IMR-90 (cell line): ENCODE data around the gene MRTFA. TPM values are rescaled to one million over a fixed set of nuclear protein-coding genes. Genes with fewer than 3 reads are reported as not detected.

ENCODE experiments used
- ATAC-seq: fragments of 200-7000 bp; cut with Tn5 transposase; 2 replicates; pipeline ENCODE4 v1.9.1; 2020; ENCODE audit warnings: low read depth, mild to moderate bottlenecking, moderate library complexity
- BruUV-seq: library from RNA; stranded (reverse); fragments of 400-500 nt; replicated peaks from 2 replicates; lab custom pipeline; 2021; lab: Mats Ljungman, UMichigan
- CTCF ChIA-PET: fragments of 300-600 bp; formaldehyde crosslinking; extraction: SDS; loops from one replicate; lab custom pipeline; 2021; ENCODE audit warnings: antibody characterized with exemption; lab: Yijun Ruan, JAX
- POLR2A ChIA-PET: fragments of 300-600 bp; sonication (Branson Sonifier 250); formaldehyde crosslinking; loops from one replicate; lab custom pipeline; 2022; ENCODE audit warnings: antibody characterized with exemption; ENCODE audit not compliant: unreplicated experiment; lab: Charles Lee
- DNase-seq: peaks from one replicate; pipeline ENCODE4 v3.0.0; 2013
- H2AFZ ChIP-seq: replicated peaks from 2 replicates; pipeline ENCODE3; 2013; ENCODE audit warnings: low read length, mild to moderate bottlenecking; ENCODE audit not compliant: poor library complexity
- H2AK5ac ChIP-seq: 2 replicates; pipeline ENCODE4 v1.6.1; 2013; ENCODE audit warnings: low read depth, low read length, inconsistent platforms
- H2AK9ac ChIP-seq: replicated peaks from 2 replicates; pipeline ENCODE3; 2013; ENCODE audit warnings: mild to moderate bottlenecking, low read depth, low read length, moderate library complexity; ENCODE audit not compliant: poor library complexity
- H2BK120ac ChIP-seq: 2 replicates; pipeline ENCODE4 v1.6.1; 2013; ENCODE audit warnings: low read depth, low read length, inconsistent platforms
- H2BK15ac ChIP-seq: 3 replicates; pipeline ENCODE4 v1.6.1; 2013; ENCODE audit warnings: low read depth, low read length, inconsistent platforms
- H2BK20ac ChIP-seq: 2 replicates; pipeline ENCODE4 v1.6.1; 2013; ENCODE audit warnings: low read depth, mild to moderate bottlenecking, inconsistent platforms, low read length, moderate library complexity
- H2BK5ac ChIP-seq: 2 replicates; pipeline ENCODE4 v1.6.1; 2013; ENCODE audit warnings: mild to moderate bottlenecking, low read depth, low read length, inconsistent platforms; ENCODE audit not compliant: poor library complexity, severe bottlenecking
- H3K14ac ChIP-seq: replicated peaks from 2 replicates; pipeline ENCODE4 v1.6.1; 2013; ENCODE audit warnings: low read depth, low read length, inconsistent platforms
- H3K18ac ChIP-seq: 2 replicates; pipeline ENCODE4 v1.6.1; 2013; ENCODE audit warnings: low read depth, low read length, control low read depth
- H3K23ac ChIP-seq: 2 replicates; pipeline ENCODE4 v1.6.1; 2013; ENCODE audit warnings: low read depth, low read length, inconsistent platforms
- H3K27ac ChIP-seq: 2 replicates; pipeline ENCODE4 v1.5.1; 2013; ENCODE audit warnings: mild to moderate bottlenecking, control low read depth, low read length; ENCODE audit not compliant: insufficient read depth
- H3K27me3 ChIP-seq: 2 replicates; pipeline ENCODE4 v1.6.1; 2013; ENCODE audit warnings: low read length; ENCODE audit not compliant: control insufficient read depth, insufficient read depth
- H3K36me3 ChIP-seq: 2 replicates; pipeline ENCODE4 v1.6.1; 2013; ENCODE audit warnings: low read length, mixed read lengths; ENCODE audit not compliant: control insufficient read depth, insufficient read depth
- H3K4ac ChIP-seq: 2 replicates; pipeline ENCODE4 v1.6.1; 2013; ENCODE audit warnings: low read depth, low read length, inconsistent platforms
- H3K4me1 ChIP-seq: 2 replicates; pipeline ENCODE4 v1.6.1; 2013; ENCODE audit warnings: low read length, mixed read lengths; ENCODE audit not compliant: control insufficient read depth, insufficient read depth
- H3K4me2 ChIP-seq: 2 replicates; pipeline ENCODE4 v1.6.1; 2013; ENCODE audit warnings: low read depth, mild to moderate bottlenecking, control low read depth, low read length, moderate library complexity
- H3K4me3 ChIP-seq: 2 replicates; pipeline ENCODE4 v1.5.1; 2013; ENCODE audit warnings: low read depth, mild to moderate bottlenecking, control low read depth, low read length, moderate library complexity; ENCODE audit not compliant: insufficient read depth
- H3K56ac ChIP-seq: 2 replicates; pipeline ENCODE4 v1.6.1; 2013; ENCODE audit warnings: low read length, inconsistent platforms; ENCODE audit not compliant: insufficient read depth; ENCODE audit errors: extremely low read depth
- H3K79me1 ChIP-seq, 2 experiments: 2 replicates each; pipeline ENCODE4 v1.6.1; 2013; ENCODE audit warnings: low read length in 2 of 2, inconsistent platforms in 1 of 2, low read depth in 1 of 2
- H3K9ac ChIP-seq: 2 replicates; pipeline ENCODE4 v1.6.1; 2013; ENCODE audit warnings: low read depth, low read length, control low read depth
- H3K9me1 ChIP-seq: 2 replicates; pipeline ENCODE4 v1.6.1; 2013; ENCODE audit warnings: low read length, inconsistent platforms; ENCODE audit not compliant: insufficient read depth
- H3K9me3 ChIP-seq: 2 replicates; pipeline ENCODE4 v1.6.1; 2013; ENCODE audit warnings: low read length; ENCODE audit not compliant: control insufficient read depth, insufficient read depth
- H4K20me1 ChIP-seq: 2 replicates; pipeline ENCODE4 v1.6.1; 2013; ENCODE audit warnings: low read length, inconsistent platforms; ENCODE audit not compliant: insufficient read depth
- H4K5ac ChIP-seq: 2 replicates; pipeline ENCODE4 v1.6.1; 2013; ENCODE audit warnings: mild to moderate bottlenecking, low read depth, low read length, control low read depth
- H4K8ac ChIP-seq, 2 experiments: 2 replicates each; pipeline ENCODE4 v1.6.1; 2013; ENCODE audit warnings: low read depth in 2 of 2, low read length in 2 of 2, control low read depth in 1 of 2, inconsistent platforms in 1 of 2
- H4K91ac ChIP-seq: 2 replicates; pipeline ENCODE4 v1.6.1; 2013; ENCODE audit warnings: low read depth, low read length, inconsistent platforms; ENCODE audit not compliant: insufficient read depth
- BHLHE40 ChIP-seq: fragments of 150-350 bp; IDR thresholded peaks from 2 replicates; pipeline ENCODE4 v1.6.1; 2016; ENCODE audit warnings: mild to moderate bottlenecking, low read depth, low read length
- CHD1 ChIP-seq: IDR thresholded peaks from 2 replicates; pipeline ENCODE4 v1.6.1; 2012; ENCODE audit warnings: low read depth, low read length, improper control_type of control experiment
- FOS ChIP-seq: fragments of 150-350 bp; IDR thresholded peaks from 2 replicates; pipeline ENCODE4 v1.6.1; 2016; ENCODE audit warnings: low read depth, low read length
- MAZ ChIP-seq: IDR thresholded peaks from 2 replicates; pipeline ENCODE4 v1.6.1; 2012; ENCODE audit warnings: low read depth, mild to moderate bottlenecking, low read length, improper control_type of control experiment, moderate library complexity, borderline replicate concordance
- MXI1 ChIP-seq: IDR thresholded peaks from 2 replicates; pipeline ENCODE4 v1.6.1; 2012; ENCODE audit warnings: low read depth, mild to moderate bottlenecking, low read length, moderate library complexity, borderline replicate concordance
- NFE2L2 ChIP-seq: fragments of 150-350 bp; IDR thresholded peaks from 2 replicates; pipeline ENCODE4 v1.6.1; 2016; ENCODE audit warnings: low read depth, mild to moderate bottlenecking, low read length
- POLR2A ChIP-seq: IDR thresholded peaks from 2 replicates; pipeline ENCODE4 v1.6.1; 2012; ENCODE audit warnings: mild to moderate bottlenecking, low read depth, low read length
- RAD21 ChIP-seq: IDR thresholded peaks from 2 replicates; pipeline ENCODE4 v1.6.1; 2012; ENCODE audit warnings: low read length, improper control_type of control experiment
- RCOR1 ChIP-seq: IDR thresholded peaks from 2 replicates; pipeline ENCODE4 v1.6.1; 2012; ENCODE audit warnings: mild to moderate bottlenecking, low read length, improper control_type of control experiment; ENCODE audit not compliant: insufficient replicate concordance
- RFX5 ChIP-seq: IDR thresholded peaks from 2 replicates; pipeline ENCODE4 v1.8.0; 2012; ENCODE audit warnings: low read depth, mild to moderate bottlenecking, low read length, moderate library complexity
- WGBS, 2 experiments: methylation state at CpG; one replicate each; pipeline versions ENCODE4 v1.1.5 to v1.1.7; 2013; ENCODE audit warnings: missing lambda C conversion rate in 2 of 2; ENCODE audit not compliant: insufficient read length in 1 of 2; ENCODE audit errors: extremely low coverage in 2 of 2; 5-methylcytosine and 5-hydroxymethylcytosine counted together
- dilution Hi-C: fragments of 300-500 bp; cut with HindIII; formaldehyde crosslinking; loops from one replicate; pipeline ENCODE4 v1.14.3; 2018; ENCODE audit warnings: low sequenced_read_pairs; ENCODE audit not compliant: unreplicated experiment
- in situ Hi-C: fragments of 300-500 bp; cut with MboI; formaldehyde crosslinking; loops from 3 replicates; pipeline ENCODE4 v1.14.3; 2019; ENCODE audit warnings: low sequenced_read_pairs, inconsistent platforms, mixed read lengths
- intact Hi-C: fragments of 100-400 bp; cut with micrococcal nuclease; formaldehyde crosslinking; loops from 2 replicates; pipeline ENCODE4 v1.10.0; 2022
- polyA plus RNA-seq, 3 experiments: library from polyadenylated mRNA; depleted of rRNA; stranded (reverse); fragments of >200 nt; gene quantifications; 2 replicates each; pipeline ENCODE4 v1.2.3, GENCODE V29; 2012; ENCODE audit warnings: low replicate concordance in 1 of 3
- total RNA-seq: library from RNA; depleted of rRNA; stranded (reverse); fragments of >200 nt; gene quantifications from 2 replicates; pipeline ENCODE4 v1.2.3, GENCODE V29; 2012
- TF ChIP-seq, protein P1 (sequence below): fragments of 150-350 bp; IDR thresholded peaks from 2 replicates; pipeline ENCODE4 v1.6.1; 2017; ENCODE audit warnings: mild to moderate bottlenecking, antibody characterized with exemption, low read length, low read depth
- TF ChIP-seq, protein P2 (sequence below): fragments of 150-350 bp; IDR thresholded peaks from 2 replicates; pipeline ENCODE4 v1.6.1; 2016; ENCODE audit warnings: low read depth, mild to moderate bottlenecking, low read length, moderate library complexity, borderline replicate concordance

MRTFA gene
- total and polyA plus RNA-seq, 2 of the 4 experiments (the other 2 are of a cell fraction) = 12.5 to 17.2 TPM

DNA sequence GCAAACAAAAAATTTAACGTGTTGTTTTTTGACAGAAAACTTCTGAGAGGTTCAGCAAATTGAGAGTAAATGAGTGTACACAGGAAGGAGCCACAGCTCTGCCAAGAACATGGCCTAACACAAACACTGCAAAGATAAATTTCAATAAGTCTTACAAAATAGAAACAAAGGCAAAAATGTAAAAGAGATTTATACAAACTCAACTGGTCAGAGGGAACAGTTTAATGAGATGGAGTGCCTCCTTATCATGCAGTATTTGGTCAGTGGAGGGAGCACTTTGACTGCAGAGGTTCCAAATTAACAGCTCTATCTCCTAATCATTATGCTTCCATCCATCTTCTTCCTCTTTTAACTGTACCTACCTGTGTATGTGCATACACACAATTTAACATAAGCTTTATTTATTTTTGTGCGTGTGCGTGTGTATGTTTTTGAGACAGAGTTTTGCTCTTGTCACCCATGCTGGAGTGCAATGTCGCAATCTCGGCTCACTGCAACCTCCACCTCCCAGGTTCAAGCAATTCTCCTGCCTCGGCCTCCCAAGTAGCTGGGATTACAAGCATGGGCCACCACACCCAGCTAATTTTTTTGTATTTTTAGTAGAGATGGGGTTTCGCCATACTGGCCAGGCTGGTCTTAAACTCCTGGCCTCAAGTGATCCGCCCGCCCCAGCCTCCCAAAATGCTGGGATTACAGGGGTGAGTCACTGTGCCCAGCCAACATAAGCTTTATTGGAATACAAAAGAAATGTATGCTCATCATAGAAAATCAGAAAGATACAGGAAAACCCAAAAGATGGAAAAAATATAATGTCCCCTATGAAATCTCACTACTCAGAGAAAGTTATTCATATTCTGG is 111.9 kb downstream of the MRTFA start (continued):
- TF ChIP-seq CHD1 (no peak), NFE2L2 (no peak)

DNA sequence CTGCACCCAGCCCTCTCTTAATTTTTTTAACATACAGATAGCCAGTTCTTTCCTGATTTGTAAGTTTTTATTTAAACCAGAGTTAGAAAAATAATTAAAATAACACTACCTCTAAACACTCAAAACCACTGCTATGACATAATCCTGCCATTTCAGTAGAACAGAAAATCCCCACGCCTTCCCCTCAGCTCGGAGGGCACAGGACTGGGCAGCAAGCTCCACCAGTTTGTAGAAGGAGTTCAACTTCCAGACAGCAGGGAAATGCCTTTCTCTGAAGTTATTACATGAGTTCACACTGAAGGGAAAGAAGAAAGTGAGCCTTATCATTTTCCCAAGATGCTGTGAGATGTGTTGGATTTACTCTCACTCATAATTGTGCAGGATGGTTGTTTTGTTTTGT is 114.4 kb downstream of the MRTFA start:
- ChIA-PET POLR2A (no interaction called here), CTCF (no interaction called here)
- H3K27me3 ChIP-seq = no peaks in the 10 kb centered on the region
- in situ Hi-C loops = no loop called here
- H3K14ac ChIP-seq = peak overlapping the region; percentile 76; the same call in 1 of the 2 replicates
- peak overlapping the region; percentile 31 for H2BK5ac ChIP-seq
- H2AK9ac ChIP-seq = no peak overlapping the region
- no peak overlapping the region; the same call in 1 of the 2 replicates for H3K27ac ChIP-seq
- no CpG with 5 or more reads among the region's 2 CpGs for WGBS, 2 experiments
- dilution Hi-C loops = no loop called here
- no peak overlapping the region for H3K4me2 ChIP-seq
- peaks cover 2% of the 10 kb centered on the region; the same call in 1 of the 2 replicates for H3K36me3 ChIP-seq
- H3K18ac ChIP-seq = peak overlapping the region; percentile 61; the same call in 1 of the 2 replicates
- peaks cover 3% of the 10 kb centered on the region; the same call in 1 of the 2 replicates for H3K9me3 ChIP-seq
- no peak overlapping the region for H2AFZ ChIP-seq
- DNase-seq (no peak), ATAC-seq (no peak)
- no peak overlapping the region for H4K5ac ChIP-seq
- H3K4me1 ChIP-seq = peaks cover 6% of the 10 kb centered on the region; the same call in 1 of the 2 replicates
- BruUV-seq = no TSS peak
- no peak overlapping the region for H3K56ac ChIP-seq
- peaks cover 54 to 85% of the 10 kb centered on the region in 2 experiments for H3K79me1 ChIP-seq
- H3K9me1 ChIP-seq = peaks cover 7% of the 10 kb centered on the region; the same call in 1 of the 2 replicates
- H4K91ac ChIP-seq = peak overlapping the region; percentile 2; the same call in 1 of the 2 replicates
- peak overlapping the region; percentile 37; the same call in 1 of the 2 replicates for H2BK20ac ChIP-seq
- peak overlapping the region; percentile 78; the same call in 2 of the 3 replicates for H2BK15ac ChIP-seq
- H3K23ac ChIP-seq = no peak overlapping the region
- H3K4ac ChIP-seq = no peak overlapping the region
- intact Hi-C loops = no loop called here
- H2AK5ac ChIP-seq = no peak overlapping the region; the same call in 1 of the 2 replicates
- no peak overlapping the region for H2BK120ac ChIP-seq
- no peak overlapping the region for H3K4me3 ChIP-seq
- H4K20me1 ChIP-seq = 0 out of 2 replicates have a peak, but pooled peaks cover 3% of the 10 kb centered on the region
- peak overlapping the region in 1 of 2 experiments; percentile 31; a peak in 1 of 4 replicates for H4K8ac ChIP-seq
- H3K9ac ChIP-seq = no peak overlapping the region
- TF ChIP-seq CHD1 (no peak), NFE2L2 (no peak), RAD21 (no peak), RFX5 (no peak), RCOR1 (no peak), MAZ (no peak), BHLHE40 (no peak), FOS (no peak), POLR2A (no peak), MXI1 (no peak)
- TF ChIP-seq, protein P1, sequence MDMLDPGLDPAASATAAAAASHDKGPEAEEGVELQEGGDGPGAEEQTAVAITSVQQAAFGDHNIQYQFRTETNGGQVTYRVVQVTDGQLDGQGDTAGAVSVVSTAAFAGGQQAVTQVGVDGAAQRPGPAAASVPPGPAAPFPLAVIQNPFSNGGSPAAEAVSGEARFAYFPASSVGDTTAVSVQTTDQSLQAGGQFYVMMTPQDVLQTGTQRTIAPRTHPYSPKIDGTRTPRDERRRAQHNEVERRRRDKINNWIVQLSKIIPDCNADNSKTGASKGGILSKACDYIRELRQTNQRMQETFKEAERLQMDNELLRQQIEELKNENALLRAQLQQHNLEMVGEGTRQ = no peak
- TF ChIP-seq, protein P2, sequence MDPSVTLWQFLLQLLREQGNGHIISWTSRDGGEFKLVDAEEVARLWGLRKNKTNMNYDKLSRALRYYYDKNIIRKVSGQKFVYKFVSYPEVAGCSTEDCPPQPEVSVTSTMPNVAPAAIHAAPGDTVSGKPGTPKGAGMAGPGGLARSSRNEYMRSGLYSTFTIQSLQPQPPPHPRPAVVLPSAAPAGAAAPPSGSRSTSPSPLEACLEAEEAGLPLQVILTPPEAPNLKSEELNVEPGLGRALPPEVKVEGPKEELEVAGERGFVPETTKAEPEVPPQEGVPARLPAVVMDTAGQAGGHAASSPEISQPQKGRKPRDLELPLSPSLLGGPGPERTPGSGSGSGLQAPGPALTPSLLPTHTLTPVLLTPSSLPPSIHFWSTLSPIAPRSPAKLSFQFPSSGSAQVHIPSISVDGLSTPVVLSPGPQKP = no peak
